ENCODE measurements around the gene ZNF85.

DNA sequence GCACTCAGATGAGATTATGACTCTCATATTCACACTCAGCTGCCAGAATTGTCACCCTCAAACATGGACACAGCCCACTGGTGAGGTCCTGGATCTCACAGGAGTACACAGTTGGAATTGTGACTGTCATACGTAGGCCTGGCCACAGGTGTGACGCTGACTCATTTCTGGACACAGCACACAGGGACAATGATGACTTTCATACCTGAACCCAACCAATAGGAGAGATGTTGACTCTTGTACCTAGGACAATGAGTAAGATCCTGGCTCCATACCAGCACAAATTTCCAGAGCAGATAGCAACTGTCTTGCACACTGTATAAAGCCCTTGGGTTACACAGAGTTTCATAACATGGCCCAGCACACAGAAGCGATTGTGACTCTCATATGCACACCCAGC is 46.4 kb downstream of the ZNF85 start:
- TF ChIP-seq, protein P1, sequence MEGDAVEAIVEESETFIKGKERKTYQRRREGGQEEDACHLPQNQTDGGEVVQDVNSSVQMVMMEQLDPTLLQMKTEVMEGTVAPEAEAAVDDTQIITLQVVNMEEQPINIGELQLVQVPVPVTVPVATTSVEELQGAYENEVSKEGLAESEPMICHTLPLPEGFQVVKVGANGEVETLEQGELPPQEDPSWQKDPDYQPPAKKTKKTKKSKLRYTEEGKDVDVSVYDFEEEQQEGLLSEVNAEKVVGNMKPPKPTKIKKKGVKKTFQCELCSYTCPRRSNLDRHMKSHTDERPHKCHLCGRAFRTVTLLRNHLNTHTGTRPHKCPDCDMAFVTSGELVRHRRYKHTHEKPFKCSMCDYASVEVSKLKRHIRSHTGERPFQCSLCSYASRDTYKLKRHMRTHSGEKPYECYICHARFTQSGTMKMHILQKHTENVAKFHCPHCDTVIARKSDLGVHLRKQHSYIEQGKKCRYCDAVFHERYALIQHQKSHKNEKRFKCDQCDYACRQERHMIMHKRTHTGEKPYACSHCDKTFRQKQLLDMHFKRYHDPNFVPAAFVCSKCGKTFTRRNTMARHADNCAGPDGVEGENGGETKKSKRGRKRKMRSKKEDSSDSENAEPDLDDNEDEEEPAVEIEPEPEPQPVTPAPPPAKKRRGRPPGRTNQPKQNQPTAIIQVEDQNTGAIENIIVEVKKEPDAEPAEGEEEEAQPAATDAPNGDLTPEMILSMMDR (IDR thresholded peaks at IDR 0.05): peak in 2 of 7 experiments; percentile 5 to 14
- peak in 1 of 3 donors; percentile 23 for TF ChIP-seq POLR2A (IDR thresholded peaks at IDR 0.05)
